Naive thymus-derived CD4-positive, alpha-beta T cell (primary cell): ENCODE data around the gene MYRF. TPM values are rescaled to one million over a fixed set of nuclear protein-coding genes. Genes with fewer than 3 reads are reported as not detected.

Experiments
- ATAC-seq: fragments of 150-1000 bp; cut with Tn5 transposase; 2 replicates; pipeline ENCODE4 v1.10.0; 2021; ENCODE audit warnings: mild to moderate bottlenecking, moderate library complexity
- CTCF ChIA-PET: fragments of 350-600 bp; sonication (Branson Sonifier 250); formaldehyde crosslinking; loops from one replicate; lab custom pipeline; 2021; ENCODE audit warnings: antibody characterized with exemption; lab: Charles Lee
- POLR2A ChIA-PET: fragments of 350-600 bp; sonication (Branson Sonifier 250); formaldehyde crosslinking; loops from one replicate; lab custom pipeline; 2021; ENCODE audit warnings: antibody characterized with exemption, inconsistent platforms; lab: Charles Lee
- DNase-seq, 9 donors: peaks; one replicate each; pipeline versions ENCODE4 v3.0.0 to v3.0.0-alpha.2; 2020 to 2022; ENCODE audit warnings: mixed read lengths in 1 of 9
- H3K27ac ChIP-seq: one replicate; pipeline ENCODE4 v1.7.0; 2013; ENCODE audit warnings: mild to moderate bottlenecking, low read depth, low read length, moderate library complexity
- H3K27me3 ChIP-seq, 2 donors: one replicate each; pipeline ENCODE4 v1.7.0; 2013; ENCODE audit warnings: low read length in 2 of 2, mild to moderate bottlenecking in 2 of 2, moderate library complexity in 2 of 2; ENCODE audit not compliant: control insufficient read depth in 2 of 2, insufficient read depth in 2 of 2
- H3K36me3 ChIP-seq, 3 experiments: 1 replicate in 2 of 3; 2 replicates in 1 of 3; pipeline ENCODE4 v1.7.0; 2013; ENCODE audit warnings: low read length in 3 of 3, mild to moderate bottlenecking in 3 of 3, moderate library complexity in 1 of 3; ENCODE audit not compliant: insufficient read depth in 3 of 3, control insufficient read depth in 2 of 3
- H3K4me1 ChIP-seq, 2 donors: one replicate each; pipeline ENCODE4 v1.7.0; 2013; ENCODE audit warnings: low read length in 2 of 2, mild to moderate bottlenecking in 2 of 2, moderate library complexity in 1 of 2; ENCODE audit not compliant: control insufficient read depth in 2 of 2, insufficient read depth in 2 of 2
- H3K4me3 ChIP-seq: 2 replicates; pipeline ENCODE4 v1.7.0; 2013; ENCODE audit warnings: mild to moderate bottlenecking, low read length
- H3K9me3 ChIP-seq, 3 experiments: 1 replicate in 2 of 3; 2 replicates in 1 of 3; pipeline ENCODE4 v1.7.0; 2013; ENCODE audit warnings: low read length in 3 of 3; ENCODE audit not compliant: control insufficient read depth in 2 of 3
- H3K27ac Mint-ChIP-seq, 9 donors: one replicate each; pipeline ENCODE4 v1.8.0; 2020 to 2022; ENCODE audit warnings: mixed read lengths in 9 of 9, mild to moderate bottlenecking in 8 of 9, moderate library complexity in 5 of 9, inconsistent platforms in 2 of 9
- H3K27me3 Mint-ChIP-seq, 5 donors: one replicate each; pipeline ENCODE4 v1.8.0; 2021 to 2022; ENCODE audit warnings: mixed read lengths in 5 of 5, mild to moderate bottlenecking in 1 of 5
- H3K36me3 Mint-ChIP-seq, 5 donors: one replicate each; pipeline ENCODE4 v1.8.0; 2020 to 2022; ENCODE audit warnings: mixed read lengths in 5 of 5, mild to moderate bottlenecking in 3 of 5, inconsistent platforms in 1 of 5
- H3K4me1 Mint-ChIP-seq, 7 donors: one replicate each; pipeline ENCODE4 v1.8.0; 2020 to 2022; ENCODE audit warnings: mixed read lengths in 7 of 7, mild to moderate bottlenecking in 3 of 7, inconsistent platforms in 1 of 7
- H3K4me3 Mint-ChIP-seq, 10 donors: one replicate each; pipeline ENCODE4 v1.8.0; 2020 to 2022; ENCODE audit warnings: mild to moderate bottlenecking in 10 of 10, mixed read lengths in 10 of 10, moderate library complexity in 6 of 10, inconsistent platforms in 2 of 10
- H3K9me3 Mint-ChIP-seq, 11 donors: one replicate each; pipeline ENCODE4 v1.8.0; 2020 to 2022; ENCODE audit warnings: mixed read lengths in 11 of 11, mild to moderate bottlenecking in 4 of 11, inconsistent platforms in 1 of 11, moderate library complexity in 1 of 11
- intact Hi-C, 2 donors: fragments of 100-400 bp; cut with micrococcal nuclease; formaldehyde crosslinking; loops; one replicate each; pipeline ENCODE4 v1.15.1; 2023
- polyA plus RNA-seq, 2 donors: library from polyadenylated mRNA; unstranded; fragments of 300-500 nt; fragmentation: Illumina TruSeq; gene quantifications; one replicate each; pipeline ENCODE4 v1.2.3, GENCODE V29; 2021
- total RNA-seq, 6 experiments: library from RNA in 5 of 6; stranded (reverse) in 5 of 6; gene quantifications; 1 replicate in 5 of 6; 2 replicates in 1 of 6; pipeline ENCODE4 v1.2.3 and lab custom pipeline; 2021 to 2026

The MYRF gene
- total and polyA plus RNA-seq, 7 experiments from 2014 or later = 0.19 to 1.5 (median 0.36) TPM; not detected in 1

DNA sequence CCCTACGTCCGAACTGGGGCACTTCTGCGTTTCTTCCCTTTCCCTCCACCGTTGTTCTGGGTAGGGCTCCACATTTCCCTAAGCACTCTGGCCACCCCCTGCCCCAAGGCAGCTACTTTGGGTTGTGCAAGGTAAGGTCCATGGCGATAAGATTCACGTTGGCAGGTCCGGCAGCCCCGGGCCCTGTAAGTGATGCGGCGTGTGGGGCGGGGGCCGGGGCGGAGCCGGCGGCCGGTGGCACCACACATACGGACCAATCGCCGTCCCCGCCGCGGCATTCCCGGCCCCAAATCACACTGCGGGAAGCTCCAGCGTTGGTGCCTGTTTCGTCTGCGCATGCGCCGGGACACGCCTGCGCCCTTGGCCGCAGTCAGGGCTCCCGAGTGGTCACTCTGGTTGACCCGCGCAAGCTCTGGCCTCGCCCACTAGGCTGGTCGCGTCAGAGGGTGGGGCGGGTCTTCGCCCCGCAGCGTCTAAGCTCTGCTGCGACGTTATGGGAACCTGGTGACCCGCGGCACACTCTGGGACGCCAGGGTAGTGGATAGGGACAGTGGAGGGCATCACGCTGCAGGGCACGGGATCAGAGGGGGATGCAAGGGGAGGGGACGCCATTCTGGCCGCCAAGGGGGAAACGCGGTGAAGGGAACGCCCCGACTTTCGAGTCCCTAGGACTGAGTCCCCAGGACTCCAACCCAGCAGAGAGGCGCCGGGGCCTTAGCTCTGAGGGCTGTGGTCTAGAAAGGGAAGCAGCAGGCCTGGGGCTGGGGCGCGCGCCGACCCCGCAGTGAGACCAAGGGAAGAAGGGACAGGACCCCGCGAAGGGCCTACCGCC lies 62.7 kb downstream of the MYRF start:
- DNase-seq = peak in 4 of 9 donors; percentile 36 to 86 (median 48)
- peak overlapping the region; percentile 84 to 98 (median 92) for H3K4me3 Mint-ChIP-seq
- CTCF ChIA-PET = interaction anchor here (0.6 to 2.6 kb wide), 3 partner anchors 11 to 347 kb away, joined by 3 to 19 read pairs (median 5); no protein-coding TSS in a partner anchor
- Histone ChIP-seq H3K4me1 (peaks cover 8 to 12% of the 10 kb centered on the region in 2 donors), H3K9me3 (no peaks in the 10 kb centered on the region), H3K36me3 (no peaks in the 10 kb centered on the region), H3K27me3 (peaks cover 0 to 10% of the 10 kb centered on the region in 2 donors), H3K27ac (peak overlapping the region; percentile 51), H3K4me3 (peak overlapping the region; percentile 74)
- H3K27ac Mint-ChIP-seq = peak overlapping the region in 4 of 9 donors; percentile 6 to 97 (median 61)
- peaks cover 0 to 32% (median 0%) of the 10 kb centered on the region in 5 donors for H3K36me3 Mint-ChIP-seq
- H3K4me1 Mint-ChIP-seq = peaks cover 0 to 25% (median 19%) of the 10 kb centered on the region in 7 donors
- peaks cover 0 to 1% (median 0%) of the 10 kb centered on the region in 11 donors for H3K9me3 Mint-ChIP-seq
- intact Hi-C loops = loop anchor here in 1 of 2 donors (1.0 to 5.0 kb wide), 2 partner anchors 23 to 152 kb away; partner anchors contain the start of genes FEN1, FTH1 and TMEM258
- peak; percentile 77 for ATAC-seq
- peaks cover 3 to 32% (median 15%) of the 10 kb centered on the region in 5 donors for H3K27me3 Mint-ChIP-seq
- POLR2A ChIA-PET = interaction anchor here (0.8 to 3.3 kb wide), 4 partner anchors 18 to 152 kb away, joined by 3 to 14 read pairs (median 4); partner anchors contain the start of genes FEN1, FTH1 and TMEM258

DNA sequence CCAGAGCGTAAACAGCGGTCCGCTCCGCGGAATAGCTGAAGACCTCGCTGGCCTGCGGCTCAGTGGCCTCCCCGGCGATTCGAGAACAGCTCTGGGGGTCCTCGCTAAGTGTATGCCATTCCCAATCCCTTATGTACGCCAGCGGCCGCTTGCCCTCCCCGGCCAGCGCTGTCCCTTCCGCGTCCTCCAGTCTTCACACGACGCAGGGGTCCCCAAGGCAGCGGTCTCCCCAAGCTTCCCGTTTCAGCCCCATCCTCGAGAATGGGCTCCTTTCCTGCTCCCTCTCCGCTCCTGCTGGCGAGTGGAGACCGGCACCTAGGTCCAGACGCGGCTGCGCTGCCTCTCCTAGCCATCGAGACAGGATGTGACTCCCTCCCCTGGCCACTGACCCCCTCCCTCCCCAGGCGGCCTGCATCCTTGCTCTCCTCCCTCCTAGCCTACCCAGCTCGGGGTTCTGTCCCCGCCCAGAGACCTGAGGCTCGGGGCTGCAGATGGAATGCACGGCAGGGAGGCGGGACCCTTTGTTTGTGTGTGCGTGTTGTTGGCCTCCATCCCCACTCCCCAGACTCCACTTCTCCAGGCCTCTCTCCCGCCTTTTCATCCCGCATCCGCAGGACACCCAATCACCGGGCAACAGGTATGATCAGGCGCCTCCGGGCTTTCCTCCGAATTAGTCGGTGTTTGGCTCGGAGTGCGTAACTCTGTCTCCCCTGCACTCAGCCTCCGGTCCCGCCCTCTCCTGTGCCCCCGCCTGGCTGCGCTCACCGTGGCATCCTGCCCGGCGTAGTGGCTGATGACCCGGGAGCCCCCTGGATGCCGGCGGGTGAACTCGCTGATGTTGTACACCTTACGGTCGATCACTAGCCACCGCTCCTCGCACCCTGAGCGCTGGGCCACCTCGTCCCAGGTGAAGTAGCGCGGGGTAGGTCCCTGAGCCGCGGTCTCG lies 63.6 kb downstream of the MYRF start:
- Mint-ChIP-seq H3K27ac (peak overlapping the region in 5 of 9 donors; percentile 8 to 97 (median 83)), H3K27me3 (peaks cover 3 to 32% (median 15%) of the 10 kb centered on the region in 5 donors), H3K36me3 (peaks cover 0 to 32% (median 0%) of the 10 kb centered on the region in 5 donors), H3K9me3 (peaks cover 0 to 1% (median 0%) of the 10 kb centered on the region in 11 donors), H3K4me1 (peaks cover 0 to 24% (median 19%) of the 10 kb centered on the region in 7 donors), H3K4me3 (peak overlapping the region; percentile 84 to 98 (median 92))
- peak; percentile 66 for ATAC-seq
- DNase-seq = peak; percentile 23 to 67 (median 41)
- Histone ChIP-seq H3K27ac (peak overlapping the region; percentile 51), H3K27me3 (peaks cover 0 to 10% of the 10 kb centered on the region in 2 donors), H3K36me3 (no peaks in the 10 kb centered on the region), H3K9me3 (no peaks in the 10 kb centered on the region), H3K4me3 (peak overlapping the region; percentile 74), H3K4me1 (peaks cover 8 to 12% of the 10 kb centered on the region in 2 donors)
- ChIA-PET POLR2A (interaction anchor here (0.8 to 3.3 kb wide), 4 partner anchors 18 to 151 kb away, joined by 3 to 14 read pairs (median 4); partner anchors contain the start of genes FEN1, FTH1 and TMEM258), CTCF (interaction anchor here (0.9 to 2.6 kb wide), 3 partner anchors 12 to 19 kb away, joined by 3 to 19 read pairs (median 5); no protein-coding TSS in a partner anchor)
- intact Hi-C loops = loop anchor here (1.0 to 5.0 kb wide), 5 partner anchors 19 to 209 kb away; partner anchors contain the start of genes FADS3 (in 1 of the 2), FEN1 (in 1 of the 2), FTH1 (in 1 of the 2) and TMEM258 (in 1 of the 2)

DNA sequence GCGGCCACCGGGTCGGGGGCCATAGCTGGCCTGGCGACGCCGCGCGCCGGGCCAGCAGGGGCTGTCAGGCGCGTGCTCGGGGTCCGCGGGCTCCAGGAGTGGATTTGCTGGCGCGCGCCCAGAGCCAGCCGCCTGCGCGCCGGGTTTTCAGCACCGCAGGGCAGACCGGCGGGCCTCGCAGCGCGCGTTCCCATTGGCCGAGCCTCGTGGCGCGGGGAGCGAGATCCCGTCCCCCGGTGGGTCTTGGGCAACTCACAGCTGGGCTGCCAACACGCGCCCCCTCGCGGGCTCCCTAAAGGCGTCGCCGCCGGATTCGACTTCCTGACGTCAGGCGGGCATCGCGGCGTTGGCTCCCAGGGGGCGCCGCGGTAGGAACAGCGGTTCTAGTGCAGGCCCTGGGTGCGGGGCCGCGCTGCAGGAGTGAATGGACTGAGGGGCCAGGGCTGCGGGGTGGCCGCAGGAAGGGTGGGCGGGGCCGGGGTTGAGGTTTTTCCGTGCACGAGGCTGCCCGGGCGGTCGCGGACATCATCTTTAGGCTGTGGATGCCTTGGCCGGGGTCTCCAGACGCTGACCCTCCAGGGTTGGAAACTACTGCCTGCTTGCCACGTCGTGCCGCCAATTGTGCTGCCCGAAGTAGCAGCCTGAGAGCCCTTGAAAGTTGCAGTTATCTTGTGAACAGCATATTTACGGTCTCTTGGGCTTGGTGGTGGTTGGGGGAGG lies 64.5 kb downstream of the MYRF start, which contains the start of gene FADS1:
Gene FADS1, minus strand, starts transcription at position 268 of the 720 bp plus-strand sequence. Its CDS starts 74 bp downstream, at position 194.
- ChIA-PET POLR2A (interaction anchor here (3.3 kb wide), 1 partner anchor 25 kb away, joined by 14 read pairs; the partner anchor contains the start of genes FEN1 and TMEM258), CTCF (interaction anchor here (0.7 to 1.0 kb wide), 2 partner anchors 20 to 164 kb away, joined by 3 read pairs; no protein-coding TSS in a partner anchor)
- Mint-ChIP-seq H3K27me3 (peaks cover 3 to 30% (median 15%) of the 10 kb centered on the region in 5 donors), H3K9me3 (peaks cover 0 to 1% (median 0%) of the 10 kb centered on the region in 11 donors), H3K27ac (peak within 1 kb of the TSS in 5 of 9 donors; percentile 8 to 97 (median 83)), H3K36me3 (peaks cover 0 to 29% (median 0%) of the 10 kb centered on the region in 5 donors), H3K4me3 (peak within 1 kb of the TSS; percentile 84 to 98 (median 92)), H3K4me1 (peaks cover 0 to 24% (median 19%) of the 10 kb centered on the region in 7 donors)
- Histone ChIP-seq H3K9me3 (no peaks in the 10 kb centered on the region), H3K36me3 (no peaks in the 10 kb centered on the region), H3K4me1 (peaks cover 8 to 12% of the 10 kb centered on the region in 2 donors), H3K27me3 (peaks cover 0 to 10% of the 10 kb centered on the region in 2 donors), H3K27ac (peak within 1 kb of the TSS; percentile 51), H3K4me3 (peak within 1 kb of the TSS; percentile 74)
- ATAC-seq = peak; percentile 77
- intact Hi-C loops = loop anchor here (1.0 to 5.0 kb wide), 5 partner anchors 10 to 208 kb away; partner anchors contain the start of genes FADS3 (in 1 of the 2) and FTH1 (in 1 of the 2)
- peak; percentile 45 to 88 (median 60) for DNase-seq

DNA sequence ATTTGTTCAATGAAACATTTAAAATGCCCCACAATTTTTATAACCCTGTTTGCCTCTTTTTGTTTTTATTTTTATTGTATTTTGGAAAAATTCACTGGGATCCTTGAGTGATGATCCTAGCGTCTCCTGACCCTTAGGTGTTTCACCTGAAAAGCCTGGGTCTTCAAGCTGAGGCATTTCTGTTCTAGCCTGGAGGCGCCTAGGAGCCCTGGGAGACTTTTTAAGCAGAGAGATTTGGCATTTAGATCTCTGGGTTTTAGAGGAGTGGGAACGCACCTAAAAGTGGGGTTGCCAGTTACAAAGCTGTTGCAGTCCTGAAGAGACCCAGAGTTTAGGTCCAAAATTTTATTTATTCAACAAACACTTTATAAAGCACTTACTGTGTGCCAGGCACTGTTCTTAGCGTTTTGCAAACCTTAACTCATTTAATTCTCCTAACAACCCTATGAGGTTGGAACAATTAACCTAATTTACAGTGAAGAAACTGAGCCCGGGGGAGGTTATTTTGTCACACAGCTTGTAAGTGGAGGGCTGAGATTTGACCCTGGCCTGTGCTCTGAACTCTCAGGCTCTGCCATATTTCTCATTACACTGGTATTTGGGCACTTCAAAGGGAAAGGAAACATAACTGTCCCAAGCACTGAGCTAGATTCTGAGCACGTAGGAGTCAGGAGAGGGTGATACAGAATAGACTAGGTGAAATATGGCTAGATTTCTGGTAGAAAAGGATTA lies 65.2 kb downstream of the MYRF start:
- intact Hi-C loops = loop anchor here (1.0 to 5.0 kb wide), 2 partner anchors 10 to 150 kb away; partner anchors contain the start of gene FTH1 (in 1 of the 2)
- Histone ChIP-seq H3K4me3 (no peak overlapping the region), H3K36me3 (no peaks in the 10 kb centered on the region), H3K9me3 (no peaks in the 10 kb centered on the region), H3K27ac (no peak overlapping the region), H3K27me3 (peaks cover 0 to 10% of the 10 kb centered on the region in 2 donors), H3K4me1 (peaks cover 8 to 12% of the 10 kb centered on the region in 2 donors)
- peak overlapping the region in 2 of 9 donors; percentile 49 to 84 for H3K27ac Mint-ChIP-seq
- H3K4me3 Mint-ChIP-seq = peak overlapping the region; percentile 74 to 93 (median 84)
- DNase-seq = no peak
- ChIA-PET CTCF (interaction anchor here (0.9 to 1.0 kb wide), 2 partner anchors 11 to 21 kb away, joined by 3 read pairs; no protein-coding TSS in a partner anchor), POLR2A (interaction anchor here (1.1 kb wide), 1 partner anchor 14 kb away, joined by 3 read pairs; no protein-coding TSS in a partner anchor)
- peaks cover 0 to 23% (median 0%) of the 10 kb centered on the region in 5 donors for H3K36me3 Mint-ChIP-seq
- peaks cover 0 to 1% (median 0%) of the 10 kb centered on the region in 11 donors for H3K9me3 Mint-ChIP-seq
- peaks cover 0 to 24% (median 19%) of the 10 kb centered on the region in 7 donors for H3K4me1 Mint-ChIP-seq
- H3K27me3 Mint-ChIP-seq = peaks cover 3 to 27% (median 12%) of the 10 kb centered on the region in 5 donors
- ATAC-seq = no peak
